GM12892 (cell line): ENCODE results near the gene COX5A.
"Not testable (repeated sequence)": the region's sequence is repeated elsewhere in the genome, so short reads cannot be mapped to it uniquely, and the experiment has no call there.

Experiments used
- DNase-seq: peaks from one replicate; pipeline ENCODE4 v3.0.0; 2011; ENCODE audit not compliant: insufficient read length
- FAIRE-seq: peaks from 2 replicates; lab custom pipeline; 2011; peaks lifted over from hg19 to GRCh38; lab: Jason Lieb, UNC
- POLR2A ChIP-seq: IDR thresholded peaks from 2 replicates; pipeline ENCODE4 v1.6.1; 2011; ENCODE audit warnings: low read depth, low read length, control low read depth
- POLR2AphosphoS5 ChIP-seq: IDR thresholded peaks from 2 replicates; pipeline ENCODE4 v1.6.1; 2011; ENCODE audit warnings: low read depth, low read length, control low read depth
- TAF1 ChIP-seq: IDR thresholded peaks from 2 replicates; pipeline ENCODE4 v1.6.1; 2011; ENCODE audit warnings: low read depth, mild to moderate bottlenecking, control low read depth, low read length, borderline replicate concordance

COX5A gene

GRCh38 chr15:74891469-74891868 lies 46.4 kb downstream of the COX5A start:
- TF ChIP-seq POLR2A (no peak), POLR2AphosphoS5 (no peak), TAF1 (no peak)
- DNase-seq (no peak), FAIRE-seq (no peak)

GRCh38 chr15:74890665-74890960 lies 47.3 kb downstream of the COX5A start:
- no peak for FAIRE-seq
- TF ChIP-seq TAF1 = no peak
- TF ChIP-seq POLR2AphosphoS5 = no peak
- no peak for TF ChIP-seq POLR2A
- DNase-seq = no peak

GRCh38 chr15:74889883-74890664 lies 47.8 kb downstream of the COX5A start, which contains the start of gene MPI:
Gene MPI (plus strand): TSS chr15:74890042. CDS start chr15:74890074, 32 bp downstream.
- FAIRE-seq = peak; percentile 83
- TF ChIP-seq TAF1 = peak; percentile 90
- TF ChIP-seq POLR2A = peak; percentile 98
- TF ChIP-seq POLR2AphosphoS5 = peak; percentile 92
- peak; percentile 98 for DNase-seq

GRCh38 chr15:74889390-74889882 lies 48.4 kb downstream of the COX5A start:
- TF ChIP-seq POLR2A (no peak), TAF1 (no peak), POLR2AphosphoS5 (no peak)
- no peak for DNase-seq
- FAIRE-seq = no peak

- TF ChIP-seq TAF1 (no peak), POLR2A (no peak), POLR2AphosphoS5 (no peak)
- DNase-seq = no peak
- FAIRE-seq = no peak
Observed at GRCh38 chr15:74888716-74889115, 49.2 kb downstream of the COX5A start.

GRCh38 chr15:74887537-74888193 lies 50.2 kb downstream of the COX5A start:
- FAIRE-seq, DNase-seq: not testable (repeated sequence)

- DNase-seq (no peak), FAIRE-seq (no peak)
- no peak for TF ChIP-seq TAF1
- no peak for TF ChIP-seq POLR2AphosphoS5
- no peak for TF ChIP-seq POLR2A
Observed at GRCh38 chr15:74885461-74885860, 52.4 kb downstream of the COX5A start.

GRCh38 chr15:74884428-74885223 lies 53.2 kb downstream of the COX5A start:
- DNase-seq = no peak
- FAIRE-seq = no peak
- no peak for TF ChIP-seq POLR2AphosphoS5
- no peak for TF ChIP-seq POLR2A
- TF ChIP-seq TAF1 = no peak

- no peak for DNase-seq
- TF ChIP-seq TAF1 = no peak
- TF ChIP-seq POLR2AphosphoS5 = no peak
- no peak for TF ChIP-seq POLR2A
- no peak for FAIRE-seq
Observed at GRCh38 chr15:74882528-74882927, 55.3 kb downstream of the COX5A start.

- FAIRE-seq (no peak), DNase-seq (no peak)
- no peak for TF ChIP-seq POLR2A
- TF ChIP-seq TAF1 = no peak
- no peak for TF ChIP-seq POLR2AphosphoS5
Observed at GRCh38 chr15:74878273-74878672, 59.6 kb downstream of the COX5A start.

GRCh38 chr15:74873756-74874424 lies 64.0 kb downstream of the COX5A start:
- no peak for TF ChIP-seq TAF1
- TF ChIP-seq POLR2A = no peak
- no peak for TF ChIP-seq POLR2AphosphoS5
- FAIRE-seq (no peak), DNase-seq (no peak)
